ENCODE results near the gene CORO1C. TPM values are rescaled to one million over a fixed set of nuclear protein-coding genes. Genes with fewer than 3 reads are reported as not detected.

Gene CORO1C
- total and polyA plus RNA-seq, 10 donors: 12.0 to 119 (median 74.8) TPM

DNA sequence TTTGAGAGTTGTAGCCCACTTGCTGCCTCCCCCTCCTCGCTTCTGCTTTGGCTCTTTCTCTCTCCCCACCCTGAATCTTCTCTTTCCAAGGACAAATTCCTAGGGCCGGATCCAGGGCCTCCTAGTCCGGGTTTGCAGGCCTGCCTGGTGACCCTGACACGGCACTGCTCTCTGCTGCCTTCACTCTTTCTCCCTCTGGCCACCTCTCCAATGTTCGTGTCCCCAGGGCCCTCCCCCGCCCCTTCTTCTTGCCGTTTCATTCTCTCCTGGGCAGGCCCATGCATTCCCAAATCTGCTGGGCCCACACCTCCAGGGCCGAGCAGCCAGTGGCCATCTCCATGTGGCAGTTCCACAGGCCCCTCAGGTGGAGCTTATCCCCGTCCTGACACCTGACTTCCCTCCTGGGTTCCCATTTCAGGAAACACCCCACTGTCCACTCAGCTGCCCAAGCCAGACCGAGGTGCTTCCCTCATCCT lies 34.0 kb upstream of the CORO1C start:
- Histone ChIP-seq H3K9me3 (no peaks in the 10 kb centered on the region), H3K27me3 (replicated peaks in 1 of 7) (peaks cover 0 to 18% (median 0%) of the 10 kb centered on the region in 7 donors), H3K4me1 (peaks cover 0 to 23% (median 13%) of the 10 kb centered on the region in 6 donors), H3K36me3 (no peaks in the 10 kb centered on the region), H3K27ac (no peak overlapping the region), H3K4me3 (no peak overlapping the region)
- DNase-seq: no peak
- 69 to 80% (median 70%) methylated on average over 10 of the region's 10 CpGs for WGBS, 5 donors
- intact Hi-C loops (cut with DNase I; ENCODE audit: low total_unique reads): no loop called here
- TF ChIP-seq, protein P1, sequence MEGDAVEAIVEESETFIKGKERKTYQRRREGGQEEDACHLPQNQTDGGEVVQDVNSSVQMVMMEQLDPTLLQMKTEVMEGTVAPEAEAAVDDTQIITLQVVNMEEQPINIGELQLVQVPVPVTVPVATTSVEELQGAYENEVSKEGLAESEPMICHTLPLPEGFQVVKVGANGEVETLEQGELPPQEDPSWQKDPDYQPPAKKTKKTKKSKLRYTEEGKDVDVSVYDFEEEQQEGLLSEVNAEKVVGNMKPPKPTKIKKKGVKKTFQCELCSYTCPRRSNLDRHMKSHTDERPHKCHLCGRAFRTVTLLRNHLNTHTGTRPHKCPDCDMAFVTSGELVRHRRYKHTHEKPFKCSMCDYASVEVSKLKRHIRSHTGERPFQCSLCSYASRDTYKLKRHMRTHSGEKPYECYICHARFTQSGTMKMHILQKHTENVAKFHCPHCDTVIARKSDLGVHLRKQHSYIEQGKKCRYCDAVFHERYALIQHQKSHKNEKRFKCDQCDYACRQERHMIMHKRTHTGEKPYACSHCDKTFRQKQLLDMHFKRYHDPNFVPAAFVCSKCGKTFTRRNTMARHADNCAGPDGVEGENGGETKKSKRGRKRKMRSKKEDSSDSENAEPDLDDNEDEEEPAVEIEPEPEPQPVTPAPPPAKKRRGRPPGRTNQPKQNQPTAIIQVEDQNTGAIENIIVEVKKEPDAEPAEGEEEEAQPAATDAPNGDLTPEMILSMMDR (IDR thresholded peaks at IDR 0.05 in 8 of 11, conservative IDR thresholded peaks at IDR 0.05 in 3 of 11): no peak
- TF ChIP-seq POLR2AphosphoS5 (IDR thresholded peaks at IDR 0.05) (no peak), POLR2A (IDR thresholded peaks at IDR 0.05) (no peak)

DNA sequence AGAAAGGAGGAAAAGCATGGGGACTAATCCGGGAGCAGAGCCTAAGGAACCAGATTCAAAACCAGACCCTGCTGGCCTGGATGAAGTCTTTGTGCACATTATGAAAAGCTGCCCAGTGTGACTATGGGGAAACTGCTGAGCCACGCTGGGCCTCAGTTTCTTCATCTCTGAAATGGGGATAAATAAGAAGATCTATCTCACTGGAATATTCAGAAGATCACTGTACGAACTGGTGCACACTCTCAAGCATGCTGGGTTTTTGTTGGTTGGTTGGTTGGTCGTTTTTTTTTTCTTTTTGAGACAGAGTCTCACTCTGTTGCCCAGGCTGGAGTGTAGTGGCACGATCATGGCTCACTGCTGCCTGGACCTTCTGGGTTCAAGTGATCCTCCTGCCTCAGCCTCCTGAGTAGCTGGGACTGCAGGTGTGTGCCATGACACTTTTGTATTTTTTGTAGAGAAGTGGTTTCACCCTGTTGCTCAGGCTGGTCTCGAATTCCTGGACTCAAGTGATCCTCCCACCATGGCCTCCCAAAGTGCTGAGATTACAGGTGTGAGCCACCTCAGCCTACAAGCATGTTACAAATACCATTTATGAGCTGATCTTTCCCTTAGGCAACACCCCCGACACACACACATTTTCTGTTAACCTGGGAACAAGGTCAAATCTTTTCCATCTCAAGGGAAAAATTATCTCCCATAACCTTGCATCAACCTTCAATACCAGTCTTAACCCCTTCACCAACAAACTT lies 33.4 kb upstream of the CORO1C start:
- TF ChIP-seq, protein P1 (IDR thresholded peaks at IDR 0.05 in 8 of 11, conservative IDR thresholded peaks at IDR 0.05 in 3 of 11): no peak
- TF ChIP-seq POLR2AphosphoS5 (IDR thresholded peaks at IDR 0.05) (no peak), POLR2A (IDR thresholded peaks at IDR 0.05) (no peak)
- intact Hi-C loops (cut with DNase I; ENCODE audit: low total_unique reads): no loop called here
- no peak overlapping the region for H3K27ac ChIP-seq

DNA sequence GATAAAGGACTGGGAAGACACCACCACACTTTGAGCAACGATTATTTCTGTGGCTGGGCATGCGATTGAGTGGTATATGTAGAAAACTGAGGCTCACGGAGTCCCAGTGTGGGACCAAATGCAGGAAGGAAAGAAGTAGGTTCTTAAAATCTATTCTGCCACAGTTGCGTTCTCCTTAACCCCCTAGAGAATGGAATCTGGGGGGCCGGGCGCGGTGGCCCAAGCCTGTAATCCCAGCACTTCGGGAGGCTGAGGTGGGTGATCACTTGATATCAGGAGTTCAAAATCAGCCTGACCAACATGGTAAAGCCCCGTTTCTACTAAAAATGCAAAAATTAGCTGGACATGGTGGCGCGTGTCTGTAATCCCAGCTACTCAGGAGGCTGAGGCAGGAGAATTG lies 29.9 kb upstream of the CORO1C start:
- H3K4me1 ChIP-seq: peaks cover 0 to 3% (median 0%) of the 10 kb centered on the region in 6 donors
- no peaks in the 10 kb centered on the region for H3K36me3 ChIP-seq
- no peaks in the 10 kb centered on the region for H3K9me3 ChIP-seq
- no peaks in the 10 kb centered on the region for H3K27me3 ChIP-seq (replicated peaks in 1 of 7)
- intact Hi-C loops (cut with DNase I; ENCODE audit: low total_unique reads): no loop called here
- no peak overlapping the region for H3K4me3 ChIP-seq
- TF ChIP-seq POLR2A (IDR thresholded peaks at IDR 0.05) (no peak), POLR2AphosphoS5 (IDR thresholded peaks at IDR 0.05) (no peak)
- TF ChIP-seq, protein P1 (IDR thresholded peaks at IDR 0.05 in 8 of 11, conservative IDR thresholded peaks at IDR 0.05 in 3 of 11): no peak
- peak; percentile 23 for DNase-seq
- no peak overlapping the region for H3K27ac ChIP-seq
- 95 to 98% (median 97%) methylated on average over 11 of the region's 11 CpGs for WGBS, 5 donors

More for the DNA sequence above, 33.4 kb upstream of the CORO1C start:
- H3K4me3 ChIP-seq: no peak overlapping the region
- H3K4me1 ChIP-seq: peaks cover 0 to 20% (median 13%) of the 10 kb centered on the region in 6 donors
- DNase-seq: no peak
- peaks cover 0 to 12% (median 0%) of the 10 kb centered on the region in 7 donors for H3K27me3 ChIP-seq (replicated peaks in 1 of 7)
- H3K36me3 ChIP-seq: no peaks in the 10 kb centered on the region
- WGBS, 5 donors: 85 to 93% (median 87%) methylated on average over 7 of the region's 7 CpGs
- H3K9me3 ChIP-seq: no peaks in the 10 kb centered on the region

DNA sequence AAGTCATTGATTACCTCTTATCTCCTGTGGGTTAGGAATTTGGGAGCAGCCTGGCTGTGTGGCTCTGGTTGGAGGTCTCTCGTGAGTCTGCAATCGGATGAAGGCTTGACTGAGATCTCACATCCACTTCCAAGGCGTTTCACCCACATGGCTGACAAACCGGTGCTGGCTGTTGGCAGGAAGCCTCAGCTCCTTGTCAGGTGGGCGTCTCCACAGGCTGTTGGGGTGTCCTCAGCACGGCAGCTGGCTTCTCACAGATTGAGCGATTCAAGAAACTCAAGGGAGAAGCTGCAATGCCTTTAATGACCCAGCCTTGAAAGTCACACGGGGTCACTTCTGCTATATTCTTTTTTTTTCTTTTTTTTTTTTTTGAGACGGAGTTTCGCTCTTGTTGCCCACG lies 28.6 kb upstream of the CORO1C start:
- DNase-seq: peak; percentile 47
- no peaks in the 10 kb centered on the region for H3K27me3 ChIP-seq (replicated peaks in 1 of 7)
- intact Hi-C loops (cut with DNase I; ENCODE audit: low total_unique reads): no loop called here
- H3K27ac ChIP-seq: no peak overlapping the region
- H3K36me3 ChIP-seq: no peaks in the 10 kb centered on the region
- peaks cover 0 to 3% (median 0%) of the 10 kb centered on the region in 6 donors for H3K4me1 ChIP-seq
- 79 to 85% (median 81%) methylated on average over 11 of the region's 11 CpGs for WGBS, 5 donors
- TF ChIP-seq POLR2A (IDR thresholded peaks at IDR 0.05): no peak
- no peak for TF ChIP-seq POLR2AphosphoS5 (IDR thresholded peaks at IDR 0.05)
- TF ChIP-seq, protein P1 (IDR thresholded peaks at IDR 0.05 in 8 of 11, conservative IDR thresholded peaks at IDR 0.05 in 3 of 11): no peak
- H3K9me3 ChIP-seq: no peaks in the 10 kb centered on the region
- H3K4me3 ChIP-seq: no peak overlapping the region

Data from spleen (tissue), 11 donors.